MCF 10A (cell line): ENCODE measurements around the gene PSME3. TPM values are rescaled to one million over a fixed set of nuclear protein-coding genes. Genes with fewer than 3 reads are reported as not detected.
"Not testable (repeated sequence)": the region's sequence is repeated elsewhere in the genome, so short reads cannot be mapped to it uniquely, and the experiment has no call there.

ENCODE experiments used
- BruUV-seq: library from RNA; stranded (reverse); fragments of 400-500 nt; replicated peaks from 2 replicates; lab custom pipeline; 2021; lab: Mats Ljungman, UMichigan
- CTCF ChIA-PET: fragments of 300-600 bp; sonication (Branson Sonifier 250); formaldehyde crosslinking; extraction: SDS; loops from one replicate; lab custom pipeline; 2021; ENCODE audit warnings: antibody characterized with exemption, inconsistent platforms; lab: Yijun Ruan, JAX
- POLR2A ChIA-PET: fragments of 300-600, 350-650 bp; sonication (Branson Sonifier 250); formaldehyde crosslinking; extraction: SDS; loops from one replicate; lab custom pipeline; 2020; ENCODE audit warnings: antibody characterized with exemption, inconsistent platforms; lab: Yijun Ruan, JAX
- DNase-seq: peaks from one replicate; pipeline ENCODE4 v3.0.0-alpha.2; 2018; ENCODE audit not compliant: unreplicated experiment
- H3K27ac Mint-ChIP-seq: one replicate; pipeline ENCODE4 v1.8.0; 2022; ENCODE audit warnings: mild to moderate bottlenecking, low read depth, mixed read lengths; ENCODE audit not compliant: unreplicated experiment
- H3K27me3 Mint-ChIP-seq: one replicate; pipeline ENCODE4 v1.8.0; 2022; ENCODE audit warnings: mixed read lengths; ENCODE audit not compliant: insufficient read depth, unreplicated experiment
- H3K36me3 Mint-ChIP-seq: one replicate; pipeline ENCODE4 v1.8.0; 2022; ENCODE audit warnings: mild to moderate bottlenecking, moderate library complexity, mixed read lengths; ENCODE audit not compliant: insufficient read depth, unreplicated experiment
- H3K4me1 Mint-ChIP-seq: one replicate; pipeline ENCODE4 v1.8.0; 2022; ENCODE audit warnings: mixed read lengths; ENCODE audit not compliant: insufficient read depth, unreplicated experiment
- H3K4me3 Mint-ChIP-seq: one replicate; pipeline ENCODE4 v1.8.0; 2022; ENCODE audit warnings: mild to moderate bottlenecking, moderate library complexity, mixed read lengths; ENCODE audit not compliant: unreplicated experiment
- H3K9me3 Mint-ChIP-seq: one replicate; pipeline ENCODE4 v1.8.0; 2022; ENCODE audit warnings: mixed read lengths; ENCODE audit not compliant: unreplicated experiment
- intact Hi-C: fragments of 100-400 bp; cut with micrococcal nuclease; formaldehyde crosslinking; loops from 2 replicates; pipeline ENCODE4 v1.14.1; 2022
- total RNA-seq: library from RNA; stranded (reverse); gene quantifications from 2 replicates; pipeline ENCODE4 v1.2.3, GENCODE V29; 2022
- TF ChIP-seq, protein P1 (sequence below): fragments of 200-600 bp; IDR thresholded peaks from one replicate; pipeline ENCODE4 v1.8.0; 2022; ENCODE audit warnings: antibody characterized with exemption, mild to moderate bottlenecking; ENCODE audit not compliant: unreplicated experiment

The PSME3 gene
- total RNA-seq, 1 experiment from 2014 or later: 220 TPM

DNA sequence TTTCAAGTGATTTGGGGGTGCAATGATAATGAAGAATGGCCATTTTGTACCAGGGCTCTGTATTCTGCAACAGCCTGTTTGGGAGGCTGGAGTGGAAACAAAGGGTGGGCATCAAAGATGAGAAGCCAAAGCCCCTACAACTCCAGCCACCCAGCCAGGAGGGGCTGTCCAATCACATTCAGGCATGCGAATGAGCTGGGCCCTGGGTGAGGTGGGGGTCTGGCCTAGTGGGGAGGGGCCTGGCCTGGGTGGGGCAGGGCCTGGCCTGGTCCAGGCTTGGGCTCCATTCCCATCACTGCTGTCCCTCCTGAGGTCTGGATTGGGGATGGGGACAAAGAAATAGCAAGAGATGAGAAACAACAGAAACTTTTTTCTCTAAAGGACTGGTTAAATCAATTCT, 24.2 kb downstream of the PSME3 start:
- no TSS peak for BruUV-seq
- ChIA-PET POLR2A (no interaction called here), CTCF (no interaction called here)
- no peaks in the 10 kb centered on the region for H3K4me1 Mint-ChIP-seq
- no peak overlapping the region for H3K4me3 Mint-ChIP-seq
- no peak overlapping the region for H3K27ac Mint-ChIP-seq
- no peaks in the 10 kb centered on the region for H3K9me3 Mint-ChIP-seq
- no peaks in the 10 kb centered on the region for H3K36me3 Mint-ChIP-seq
- TF ChIP-seq, protein P1, sequence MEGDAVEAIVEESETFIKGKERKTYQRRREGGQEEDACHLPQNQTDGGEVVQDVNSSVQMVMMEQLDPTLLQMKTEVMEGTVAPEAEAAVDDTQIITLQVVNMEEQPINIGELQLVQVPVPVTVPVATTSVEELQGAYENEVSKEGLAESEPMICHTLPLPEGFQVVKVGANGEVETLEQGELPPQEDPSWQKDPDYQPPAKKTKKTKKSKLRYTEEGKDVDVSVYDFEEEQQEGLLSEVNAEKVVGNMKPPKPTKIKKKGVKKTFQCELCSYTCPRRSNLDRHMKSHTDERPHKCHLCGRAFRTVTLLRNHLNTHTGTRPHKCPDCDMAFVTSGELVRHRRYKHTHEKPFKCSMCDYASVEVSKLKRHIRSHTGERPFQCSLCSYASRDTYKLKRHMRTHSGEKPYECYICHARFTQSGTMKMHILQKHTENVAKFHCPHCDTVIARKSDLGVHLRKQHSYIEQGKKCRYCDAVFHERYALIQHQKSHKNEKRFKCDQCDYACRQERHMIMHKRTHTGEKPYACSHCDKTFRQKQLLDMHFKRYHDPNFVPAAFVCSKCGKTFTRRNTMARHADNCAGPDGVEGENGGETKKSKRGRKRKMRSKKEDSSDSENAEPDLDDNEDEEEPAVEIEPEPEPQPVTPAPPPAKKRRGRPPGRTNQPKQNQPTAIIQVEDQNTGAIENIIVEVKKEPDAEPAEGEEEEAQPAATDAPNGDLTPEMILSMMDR: no peak
- no peak for DNase-seq
- peaks cover 47% of the 10 kb centered on the region for H3K27me3 Mint-ChIP-seq
- intact Hi-C loops: no loop called here

GRCh38 chr17:42865638-42866094, 32.5 kb downstream of the PSME3 start:
- CTCF ChIA-PET: interaction anchor here (0.7 kb wide), 1 partner anchor 589 kb away, joined by 3 read pairs; no protein-coding TSS in a partner anchor
- POLR2A ChIA-PET: no interaction called here

DNA sequence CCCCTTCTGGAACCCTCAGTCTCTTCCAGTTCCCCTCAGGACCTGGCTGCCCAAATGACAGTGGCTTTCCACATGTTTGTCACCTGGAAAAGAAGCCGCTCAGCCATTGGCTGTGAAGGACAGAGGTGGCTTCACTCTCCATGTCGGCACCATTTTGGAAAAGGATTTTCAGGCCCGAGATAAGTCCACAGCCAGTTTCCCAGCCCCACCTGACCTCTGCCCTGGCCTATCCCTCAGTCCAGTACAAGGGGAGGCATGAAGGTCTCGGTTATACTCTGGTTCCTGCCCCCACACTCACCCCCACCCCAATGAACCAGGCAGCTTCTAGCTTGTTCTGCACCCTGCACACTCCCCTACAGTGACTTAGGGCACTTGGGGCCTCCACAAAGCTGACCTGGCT, 33.0 kb downstream of the PSME3 start:
- Mint-ChIP-seq H3K27ac (no peak overlapping the region), H3K4me1 (no peaks in the 10 kb centered on the region), H3K4me3 (no peak overlapping the region), H3K9me3 (peaks cover 12% of the 10 kb centered on the region), H3K36me3 (no peaks in the 10 kb centered on the region), H3K27me3 (peaks cover 43% of the 10 kb centered on the region)
- DNase-seq: no peak
- ChIA-PET CTCF (interaction anchor here (0.7 kb wide), 1 partner anchor 589 kb away, joined by 3 read pairs; no protein-coding TSS in a partner anchor), POLR2A (no interaction called here)
- intact Hi-C loops: no loop called here
- BruUV-seq: no TSS peak
- TF ChIP-seq, protein P1: no peak

More at GRCh38 chr17:42865638-42866094, 32.5 kb downstream of the PSME3 start:
- Mint-ChIP-seq H3K27ac (no peak overlapping the region), H3K36me3 (no peaks in the 10 kb centered on the region), H3K27me3 (peaks cover 43% of the 10 kb centered on the region), H3K4me3 (no peak overlapping the region), H3K4me1 (no peaks in the 10 kb centered on the region), H3K9me3 (peaks cover 10% of the 10 kb centered on the region)
- no TSS peak for BruUV-seq
- intact Hi-C loops: no loop called here
- DNase-seq: no peak
- TF ChIP-seq, protein P1: no peak

GRCh38 chr17:42866631-42867575, 33.7 kb downstream of the PSME3 start:
- POLR2A ChIA-PET: interaction anchor here (0.8 kb wide), 1 partner anchor 14 kb away, joined by 3 read pairs; no protein-coding TSS in a partner anchor
- DNase-seq: no peak
- TF ChIP-seq, protein P1: no peak
- H3K27ac Mint-ChIP-seq: no peak overlapping the region
- CTCF ChIA-PET: no interaction called here
- H3K4me1 Mint-ChIP-seq: no peaks in the 10 kb centered on the region
- BruUV-seq: no TSS peak
- peaks cover 43% of the 10 kb centered on the region for H3K27me3 Mint-ChIP-seq
- H3K4me3 Mint-ChIP-seq: no peak overlapping the region
- intact Hi-C loops: no loop called here
- peaks cover 18% of the 10 kb centered on the region for H3K9me3 Mint-ChIP-seq
- H3K36me3 Mint-ChIP-seq: no peaks in the 10 kb centered on the region

GRCh38 chr17:42867694-42868261, 34.6 kb downstream of the PSME3 start:
- H3K4me3 Mint-ChIP-seq, H3K27ac Mint-ChIP-seq, CTCF ChIA-PET, intact Hi-C loops, BruUV-seq, H3K4me1 Mint-ChIP-seq, H3K36me3 Mint-ChIP-seq, DNase-seq: not testable (repeated sequence)
- Mint-ChIP-seq H3K27me3 (peaks cover 43% of the 10 kb centered on the region), H3K9me3 (peaks cover 19% of the 10 kb centered on the region)
- POLR2A ChIA-PET: interaction anchor here (0.8 kb wide), 1 partner anchor 15 kb away, joined by 3 read pairs; no protein-coding TSS in a partner anchor
